Measurements from ENCODE around the gene AREG.

AREG gene

GRCh38 chr4:74415602-74416300 is 29.2 kb upstream of the AREG start:
- H3K4me3 ChIP-seq (ENCODE audit: low read depth, low read length): no peak overlapping the region
- DNase-seq (ENCODE audit: low read depth): no peak
- no peak for TF ChIP-seq CTCF (IDR thresholded peaks at IDR 0.05; ENCODE audit: low read depth, low read length, missing control alignments)
- in situ Hi-C loops (cut with HindIII; ENCODE audit: low sequenced_read_pairs): no loop called here

GRCh38 chr4:74418063-74418670 is 26.8 kb upstream of the AREG start:
- no peak overlapping the region for H3K4me3 ChIP-seq (ENCODE audit: low read depth, low read length)
- in situ Hi-C loops (cut with HindIII; ENCODE audit: low sequenced_read_pairs): no loop called here
- DNase-seq (ENCODE audit: low read depth): no peak
- TF ChIP-seq CTCF (IDR thresholded peaks at IDR 0.05; ENCODE audit: low read depth, low read length, missing control alignments): no peak

- no peak overlapping the region for H3K4me3 ChIP-seq (ENCODE audit: low read depth, low read length)
- in situ Hi-C loops (cut with HindIII; ENCODE audit: low sequenced_read_pairs): no loop called here
- no peak for TF ChIP-seq CTCF (IDR thresholded peaks at IDR 0.05; ENCODE audit: low read depth, low read length, missing control alignments)
- DNase-seq (ENCODE audit: low read depth): no peak
Measured at GRCh38 chr4:74420863-74421262, 24.1 kb upstream of the AREG start.

GRCh38 chr4:74423104-74423503 is 21.8 kb upstream of the AREG start:
- no peak for TF ChIP-seq CTCF (IDR thresholded peaks at IDR 0.05; ENCODE audit: low read depth, low read length, missing control alignments)
- DNase-seq (ENCODE audit: low read depth): no peak
- in situ Hi-C loops (cut with HindIII; ENCODE audit: low sequenced_read_pairs): no loop called here
- no peak overlapping the region for H3K4me3 ChIP-seq (ENCODE audit: low read depth, low read length)

GRCh38 chr4:74424111-74424510 is 20.8 kb upstream of the AREG start:
- in situ Hi-C loops (cut with HindIII; ENCODE audit: low sequenced_read_pairs): no loop called here
- no peak for DNase-seq (ENCODE audit: low read depth)
- TF ChIP-seq CTCF (IDR thresholded peaks at IDR 0.05; ENCODE audit: low read depth, low read length, missing control alignments): no peak

DNA sequence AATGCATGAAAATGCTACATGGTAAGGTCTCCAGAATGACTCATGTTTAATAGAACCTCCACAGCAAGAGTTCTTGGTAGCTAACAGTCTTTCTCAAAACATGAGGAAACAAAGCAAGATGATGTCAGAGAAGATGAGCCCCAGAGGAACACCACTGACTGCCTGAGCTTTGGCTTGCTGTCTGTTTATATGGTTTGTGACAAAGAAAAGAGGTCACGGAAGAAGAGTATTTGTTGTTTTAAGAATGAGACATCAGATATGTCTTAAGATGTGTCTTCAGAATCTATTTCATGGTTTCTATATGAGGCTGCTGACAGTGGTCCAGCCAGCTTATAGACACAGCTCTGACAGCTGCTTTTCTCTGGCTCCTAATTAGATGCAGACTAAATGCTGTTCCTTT is 18.8 kb upstream of the AREG start:
- in situ Hi-C loops (cut with HindIII; ENCODE audit: low sequenced_read_pairs): no loop called here
- peak; percentile 19 for DNase-seq (ENCODE audit: low read depth)

More at GRCh38 chr4:74424111-74424510, 20.8 kb upstream of the AREG start:
- no peak overlapping the region for H3K4me3 ChIP-seq (ENCODE audit: low read depth, low read length)

More for the DNA sequence above, 18.8 kb upstream of the AREG start:
- H3K4me3 ChIP-seq (ENCODE audit: low read depth, low read length): no peak overlapping the region
- no peak for TF ChIP-seq CTCF (IDR thresholded peaks at IDR 0.05; ENCODE audit: low read depth, low read length, missing control alignments)
